H7 (cell line): ENCODE measurements around the gene COG1. TPM values are rescaled to one million over a fixed set of nuclear protein-coding genes. Genes with fewer than 3 reads are reported as not detected.

Experiments
- DNase-seq: peaks from one replicate; pipeline ENCODE4 v3.0.0; 2012
- H3K27me3 ChIP-seq: 2 replicates; pipeline ENCODE4 v1.6.0; 2011; ENCODE audit warnings: mild to moderate bottlenecking, low read length; ENCODE audit not compliant: control insufficient read depth, insufficient read depth
- H3K36me3 ChIP-seq: replicated peaks from 2 replicates; pipeline ENCODE4 v1.5.1; 2011; ENCODE audit warnings: low read length; ENCODE audit not compliant: control insufficient read depth, insufficient read depth
- H3K4me3 ChIP-seq: 2 replicates; pipeline ENCODE4 v1.5.1; 2011; ENCODE audit warnings: low read depth, mild to moderate bottlenecking, control low read depth, low read length, moderate library complexity; ENCODE audit not compliant: insufficient read depth
- total RNA-seq: library from RNA; depleted of rRNA; stranded (reverse); fragments of >200 nt; shearing (Covaris generic); gene quantifications from 2 replicates; pipeline ENCODE4 v1.2.3, GENCODE V29; 2014

Gene COG1
- total RNA-seq, 1 experiment from 2014 or later = 12.9 TPM

DNA sequence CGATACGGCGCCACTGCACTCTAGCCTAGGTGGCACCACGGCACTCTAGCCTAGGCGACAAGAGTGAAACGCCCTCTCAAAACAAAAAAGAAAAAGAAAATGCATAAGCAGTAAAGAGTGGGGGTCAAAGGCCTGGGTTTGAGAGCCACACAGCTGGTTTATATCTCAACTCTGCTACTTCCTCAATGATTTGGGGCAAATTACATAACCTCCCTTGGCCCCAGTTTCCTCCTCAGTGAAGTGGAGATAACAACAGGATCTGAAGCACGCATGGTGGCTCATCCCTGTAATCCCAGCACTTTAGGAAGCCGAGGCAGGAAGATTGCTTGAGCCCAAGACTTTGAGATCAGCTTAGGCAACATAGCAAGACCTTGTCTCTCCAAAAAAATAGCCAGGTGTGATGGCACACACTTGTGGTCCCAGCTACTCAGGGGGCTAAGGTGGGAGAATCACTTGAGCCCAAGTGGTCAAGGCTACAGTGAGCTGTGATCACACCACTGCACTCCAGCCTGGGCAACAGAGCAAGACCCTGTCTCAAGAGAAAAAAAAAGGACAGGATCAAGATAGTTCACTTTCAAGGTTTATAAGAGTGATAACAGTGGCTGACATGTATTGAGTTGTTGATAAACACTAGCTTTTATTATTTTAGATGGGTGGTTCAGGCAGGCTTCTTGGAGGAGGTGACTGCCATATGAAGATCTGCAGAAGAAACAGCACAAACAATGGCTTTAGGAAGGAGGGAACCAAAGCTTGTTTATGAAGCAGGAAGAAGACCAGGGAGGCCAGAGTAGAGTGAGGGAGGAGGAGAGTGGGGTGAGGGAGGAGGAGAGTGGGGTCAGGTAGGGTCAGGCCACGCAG, 8.5 kb upstream of the COG1 start:
- no peaks in the 10 kb centered on the region for H3K27me3 ChIP-seq
- no peak overlapping the region for H3K4me3 ChIP-seq
- DNase-seq = no peak
- H3K36me3 ChIP-seq = no peaks in the 10 kb centered on the region

DNA sequence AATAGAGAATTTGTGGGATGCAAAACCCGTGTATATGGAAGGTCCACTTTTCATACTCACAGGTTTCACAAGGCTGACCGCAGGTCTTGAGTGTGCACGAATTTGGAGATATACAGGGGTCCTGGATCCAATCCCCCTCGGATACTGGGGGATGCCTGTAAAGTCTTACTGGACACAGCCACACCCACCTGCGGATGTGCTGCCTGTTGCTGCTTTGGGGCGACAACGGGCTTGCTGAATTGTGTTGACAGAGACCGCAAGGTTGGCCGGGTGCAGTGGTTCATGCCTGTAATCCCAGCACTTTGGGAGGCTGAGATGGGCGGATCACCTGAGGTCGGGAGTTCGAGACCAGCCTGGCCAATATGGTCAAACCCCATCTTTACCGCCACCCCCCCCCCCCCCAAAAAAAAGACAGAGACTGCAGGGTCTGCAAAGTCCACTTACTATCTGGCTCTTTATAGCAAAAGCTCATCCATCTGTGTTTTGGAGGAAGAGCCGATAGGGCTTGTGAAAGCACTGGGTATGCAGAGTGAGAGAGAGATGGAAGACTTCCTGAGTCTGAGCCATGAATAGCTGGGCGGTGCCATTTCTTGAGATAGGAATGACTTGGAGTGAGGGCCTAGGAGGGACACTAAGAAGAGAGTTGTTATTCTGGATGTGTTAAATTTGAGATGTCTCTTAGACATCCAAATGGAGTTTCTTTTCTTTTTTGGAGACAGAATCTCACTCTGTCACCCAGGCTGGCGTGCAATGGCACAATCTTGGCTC, 6.4 kb upstream of the COG1 start:
- no peak for DNase-seq
- Histone ChIP-seq H3K4me3 (no peak overlapping the region), H3K36me3 (no peaks in the 10 kb centered on the region), H3K27me3 (no peaks in the 10 kb centered on the region)

GRCh38 chr17:73187203-73187769, 5.6 kb upstream of the COG1 start:
- Histone ChIP-seq H3K4me3 (no peak overlapping the region), H3K27me3 (no peaks in the 10 kb centered on the region), H3K36me3 (no peaks in the 10 kb centered on the region)
- DNase-seq = no peak

DNA sequence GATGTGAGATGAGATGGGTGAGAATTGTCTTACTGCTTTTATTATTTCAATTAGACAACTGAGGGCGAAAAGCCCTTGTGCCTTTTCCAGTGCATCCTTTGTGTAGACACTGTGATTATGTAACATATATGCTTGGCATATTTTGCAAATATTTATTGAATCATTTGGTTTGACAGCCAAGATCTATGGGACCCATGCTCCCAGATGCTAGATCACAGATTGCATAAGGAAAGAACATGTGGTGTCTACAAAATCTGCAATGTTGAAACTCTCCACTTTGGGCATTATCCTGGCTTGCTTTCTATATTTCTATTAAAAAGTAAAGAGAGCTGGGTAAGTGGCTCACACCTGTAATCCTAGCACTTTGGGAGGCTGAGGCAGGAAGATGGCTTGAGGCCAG, 4.8 kb upstream of the COG1 start:
- no peaks in the 10 kb centered on the region for H3K36me3 ChIP-seq
- DNase-seq = no peak
- no peaks in the 10 kb centered on the region for H3K27me3 ChIP-seq
- H3K4me3 ChIP-seq = no peak overlapping the region

DNA sequence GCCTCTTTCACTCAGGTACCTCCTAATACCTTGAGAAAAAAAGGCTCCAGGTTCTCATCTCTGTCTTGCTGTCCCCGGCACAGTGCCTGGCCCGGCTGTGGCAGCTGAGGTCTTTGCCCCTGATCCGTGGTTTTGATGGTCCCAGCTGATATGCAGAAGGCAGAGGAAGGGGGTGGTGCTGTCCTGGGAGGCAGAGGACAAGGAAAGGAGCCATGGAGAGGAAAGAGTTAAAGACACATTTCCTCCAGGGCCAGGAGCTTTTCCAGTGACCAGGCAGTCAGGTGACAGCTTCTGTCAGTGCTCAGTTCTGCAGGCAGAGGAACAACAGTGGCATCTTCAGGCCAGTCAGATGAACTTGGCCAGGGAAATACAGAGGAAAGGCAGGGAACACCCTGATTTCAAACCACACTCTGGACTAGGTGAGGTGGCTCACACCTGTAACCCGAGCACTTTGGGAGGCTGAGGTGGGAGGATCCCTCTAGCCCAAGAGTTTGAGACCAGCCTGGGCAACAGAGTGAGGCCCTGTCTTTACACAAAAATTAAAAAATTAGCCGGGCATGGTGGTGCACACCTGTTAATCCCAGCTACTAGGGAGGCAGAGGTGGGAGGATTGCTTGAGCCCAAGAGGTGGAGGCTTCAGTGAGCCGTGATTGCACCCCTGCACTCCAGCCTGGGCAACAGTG, 3.3 kb upstream of the COG1 start:
- peak; percentile 80 for DNase-seq
- Histone ChIP-seq H3K4me3 (no peak overlapping the region), H3K36me3 (no peaks in the 10 kb centered on the region), H3K27me3 (no peaks in the 10 kb centered on the region)

GRCh38 chr17:73191443-73192205, 1.2 kb upstream of the COG1 start:
- peak; percentile 85 for DNase-seq
- peak overlapping the region; percentile 84 for H3K4me3 ChIP-seq
- no peaks in the 10 kb centered on the region; the same call in none of the 2 replicates for H3K36me3 ChIP-seq

DNA sequence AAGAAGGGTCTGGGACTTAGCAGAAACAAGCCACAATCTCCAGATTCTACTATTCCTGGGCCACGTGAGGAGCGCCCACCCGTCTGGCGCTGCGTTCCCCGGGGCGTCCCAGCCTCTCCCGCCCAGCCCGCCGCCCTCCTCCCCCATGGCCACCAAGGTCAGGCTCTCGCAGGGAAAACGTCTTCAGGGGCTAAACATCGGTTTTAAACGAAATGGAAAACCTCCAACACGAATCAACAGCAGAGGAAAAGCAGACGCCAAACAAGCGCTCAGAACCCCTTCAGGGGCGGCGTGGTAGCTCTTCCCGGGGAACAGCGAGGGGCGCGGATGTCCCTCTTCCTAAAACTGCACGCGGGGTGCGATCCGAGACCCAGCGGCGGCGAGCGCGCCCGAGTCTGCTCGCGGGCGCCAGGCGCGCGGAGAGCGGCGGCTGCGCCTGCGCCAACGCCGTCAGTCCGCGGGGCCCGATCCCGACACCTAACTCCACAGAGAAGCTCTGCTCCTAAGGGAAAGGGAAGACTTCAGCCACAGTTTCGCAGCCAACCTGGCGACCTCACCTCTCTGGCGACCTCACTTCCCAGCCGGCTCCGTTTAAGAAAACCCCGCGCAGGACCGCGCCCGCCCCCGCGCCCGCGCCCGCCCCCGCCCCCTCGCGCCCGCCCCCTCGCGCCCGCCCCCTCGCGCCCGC, 505 bp upstream of the COG1 start:
- peaks cover 7% of the 10 kb centered on the region for H3K36me3 ChIP-seq
- H3K4me3 ChIP-seq = peak overlapping the region; percentile 84
- peak; percentile 94 for DNase-seq
- no peaks in the 10 kb centered on the region for H3K27me3 ChIP-seq

More at GRCh38 chr17:73191443-73192205, 1.2 kb upstream of the COG1 start:
- H3K27me3 ChIP-seq = no peaks in the 10 kb centered on the region

GRCh38 chr17:73194514-73195222, 1.8 kb downstream of the COG1 start:
- DNase-seq = no peak
- Histone ChIP-seq H3K36me3 (peaks cover 24% of the 10 kb centered on the region), H3K27me3 (no peaks in the 10 kb centered on the region), H3K4me3 (no peak overlapping the region)

DNA sequence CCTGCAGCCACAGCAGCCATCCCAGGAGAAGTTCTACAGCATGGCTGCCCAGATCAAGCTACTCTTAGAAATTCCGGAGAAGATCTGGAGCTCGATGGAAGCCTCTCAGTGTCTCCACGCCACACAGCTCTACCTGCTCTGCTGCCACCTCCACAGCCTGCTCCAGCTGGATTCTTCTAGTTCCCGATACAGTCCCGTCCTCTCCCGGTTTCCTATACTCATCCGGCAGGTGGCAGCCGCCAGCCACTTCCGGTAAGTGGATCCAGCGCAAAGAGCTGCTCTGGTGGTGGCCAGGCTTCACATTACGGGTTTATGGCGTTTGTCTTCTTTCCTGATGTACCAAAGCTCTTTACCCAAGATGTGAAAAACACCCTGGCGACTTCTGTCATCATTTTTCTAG, 3.6 kb downstream of the COG1 start:
- H3K4me3 ChIP-seq = no peak overlapping the region
- H3K27me3 ChIP-seq = no peaks in the 10 kb centered on the region
- DNase-seq = peak; percentile 74
- peaks cover 38% of the 10 kb centered on the region for H3K36me3 ChIP-seq

GRCh38 chr17:73197161-73197560, 4.3 kb downstream of the COG1 start:
- Histone ChIP-seq H3K36me3 (peaks cover 41% of the 10 kb centered on the region), H3K27me3 (no peaks in the 10 kb centered on the region), H3K4me3 (no peak overlapping the region)
- no peak for DNase-seq

DNA sequence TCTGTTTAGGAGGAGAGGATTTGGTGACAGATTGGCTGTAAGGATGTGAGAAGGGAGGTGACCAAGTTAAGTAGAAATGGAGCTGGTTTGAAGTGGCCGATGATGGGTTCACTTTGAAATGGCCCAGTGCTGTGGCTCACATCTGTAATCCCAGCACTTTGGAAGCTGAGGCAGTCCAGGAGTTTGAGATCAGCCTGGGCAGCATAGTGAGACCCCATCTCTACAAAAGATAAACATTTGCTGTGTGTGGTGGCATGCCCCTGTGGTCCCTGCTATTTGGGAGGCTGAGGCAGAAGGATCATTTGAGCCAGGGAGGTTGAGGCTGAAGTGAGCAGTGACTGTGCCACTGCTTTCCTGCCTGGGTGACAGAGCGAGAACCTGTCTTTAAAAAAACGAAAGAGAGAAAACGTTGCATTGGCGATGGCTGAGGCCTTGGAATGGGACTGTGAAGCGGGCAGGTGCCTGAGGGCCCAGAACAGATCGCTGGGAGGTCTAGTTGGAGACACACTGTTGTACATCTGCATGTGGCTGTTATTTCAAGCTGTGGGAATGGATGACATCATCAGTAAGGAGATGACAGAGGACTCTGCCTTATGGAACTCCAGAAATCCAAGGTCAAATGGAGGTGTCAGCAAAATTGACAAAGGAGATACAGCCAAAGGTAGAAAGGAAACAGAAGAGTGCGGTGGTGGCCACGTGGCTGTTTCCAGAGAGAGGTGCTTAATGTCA, 5.5 kb downstream of the COG1 start:
- no peak overlapping the region for H3K4me3 ChIP-seq
- no peak for DNase-seq
- H3K27me3 ChIP-seq = no peaks in the 10 kb centered on the region
- H3K36me3 ChIP-seq = peaks cover 48% of the 10 kb centered on the region

DNA sequence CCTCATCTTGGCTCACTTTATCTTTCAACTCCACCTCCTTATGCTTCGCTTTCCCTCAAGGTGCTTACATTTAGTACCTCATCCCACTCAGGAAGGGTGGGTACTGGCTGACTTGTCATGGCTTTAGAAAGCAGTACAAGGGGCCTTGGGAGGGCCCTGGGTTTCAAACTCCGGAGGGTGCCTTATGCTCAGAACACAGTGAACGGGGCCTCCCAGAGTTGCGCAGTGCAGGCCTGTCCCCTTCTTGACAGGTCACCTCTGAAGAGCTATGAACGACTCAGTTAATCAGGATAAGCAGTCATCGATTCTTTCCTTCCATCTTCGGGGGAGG, 6.0 kb downstream of the COG1 start:
- Histone ChIP-seq H3K36me3 (peaks cover 52% of the 10 kb centered on the region), H3K27me3 (no peaks in the 10 kb centered on the region), H3K4me3 (no peak overlapping the region)
- DNase-seq = no peak
